NCI-H1417 treated with DMSO at 0.1 percent for 48 hours (cell line): Measurements from ENCODE around the gene TPO.
"Not testable (repeated sequence)": the region's sequence is repeated elsewhere in the genome, so short reads cannot be mapped to it uniquely, and the experiment has no call there.

Experiments used
- DNase-seq: peaks from one replicate; lab custom pipeline; 2025; lab: John Stamatoyannopoulos, UW

TPO gene

GRCh38 chr2:1556776-1557466, 143.7 kb downstream of the TPO start:
- DNase-seq: no peak

GRCh38 chr2:1557467-1557820, 144.2 kb downstream of the TPO start:
- no peak for DNase-seq

GRCh38 chr2:1559589-1560175, 146.4 kb downstream of the TPO start:
- no peak for DNase-seq

GRCh38 chr2:1561259-1561658, 148.0 kb downstream of the TPO start:
- no peak for DNase-seq

GRCh38 chr2:1561811-1562421, 148.7 kb downstream of the TPO start:
- DNase-seq: no peak

- DNase-seq: no peak
Observed at GRCh38 chr2:1563084-1563857, 150.0 kb downstream of the TPO start.

GRCh38 chr2:1563943-1564891, 151.0 kb downstream of the TPO start:
- no peak for DNase-seq

GRCh38 chr2:1567556-1568344, 154.5 kb downstream of the TPO start:
- DNase-seq: no peak

GRCh38 chr2:1568345-1568668, 155.0 kb downstream of the TPO start:
- DNase-seq: not testable (repeated sequence)

GRCh38 chr2:1569879-1570450, 156.7 kb downstream of the TPO start:
- no peak for DNase-seq

GRCh38 chr2:1571477-1572417, 158.5 kb downstream of the TPO start:
- DNase-seq: no peak

- DNase-seq: no peak
Observed at GRCh38 chr2:1572638-1573037, 159.4 kb downstream of the TPO start.

GRCh38 chr2:1577846-1578245, 164.6 kb downstream of the TPO start:
- no peak for DNase-seq

- DNase-seq: not testable (repeated sequence)
Observed at GRCh38 chr2:1581257-1581964, 168.1 kb downstream of the TPO start.

- DNase-seq: no peak
Observed at GRCh38 chr2:1581965-1582625, 168.8 kb downstream of the TPO start.

GRCh38 chr2:1582891-1583341, 169.7 kb downstream of the TPO start:
- DNase-seq: no peak

- no peak for DNase-seq
Observed at GRCh38 chr2:1584051-1584531, 170.8 kb downstream of the TPO start.
